Hepatocyte (in vitro differentiated cells): ENCODE data around the gene SLC36A3.

Experiments
- EZH2 ChIP-seq: fragments of 200-600 bp; sonication (generic); IDR thresholded peaks from 2 replicates; pipeline ENCODE4 v1.6.1; 2016; ENCODE audit warnings: antibody characterized with exemption, mild to moderate bottlenecking, borderline replicate concordance
- TF ChIP-seq, protein P1 (sequence below): fragments of 200-600 bp; sonication (generic); IDR thresholded peaks from 2 replicates; pipeline ENCODE4 v1.5.1; 2016; ENCODE audit warnings: antibody characterized with exemption, mild to moderate bottlenecking; ENCODE audit not compliant: poor library complexity

DNA sequence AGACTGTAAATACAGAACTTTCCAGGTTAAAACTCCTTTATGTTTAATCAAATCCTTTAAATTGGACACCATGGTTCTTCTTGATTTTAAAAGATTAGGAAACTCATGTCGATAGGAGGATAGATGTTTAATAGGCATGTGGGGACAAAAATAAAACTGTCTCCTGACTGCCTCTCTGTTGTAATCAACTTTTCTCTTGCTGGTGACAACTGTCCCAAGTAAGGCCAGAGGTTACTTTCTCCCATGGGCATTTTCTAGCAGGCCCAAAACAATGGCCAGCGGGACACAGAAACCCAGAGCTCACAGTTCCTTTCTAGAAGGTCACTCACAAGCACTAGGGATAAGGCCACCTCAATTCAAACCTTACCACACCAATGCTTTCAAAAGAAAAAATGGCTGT lies 29.3 kb upstream of the SLC36A3 start:
- TF ChIP-seq, protein P1, sequence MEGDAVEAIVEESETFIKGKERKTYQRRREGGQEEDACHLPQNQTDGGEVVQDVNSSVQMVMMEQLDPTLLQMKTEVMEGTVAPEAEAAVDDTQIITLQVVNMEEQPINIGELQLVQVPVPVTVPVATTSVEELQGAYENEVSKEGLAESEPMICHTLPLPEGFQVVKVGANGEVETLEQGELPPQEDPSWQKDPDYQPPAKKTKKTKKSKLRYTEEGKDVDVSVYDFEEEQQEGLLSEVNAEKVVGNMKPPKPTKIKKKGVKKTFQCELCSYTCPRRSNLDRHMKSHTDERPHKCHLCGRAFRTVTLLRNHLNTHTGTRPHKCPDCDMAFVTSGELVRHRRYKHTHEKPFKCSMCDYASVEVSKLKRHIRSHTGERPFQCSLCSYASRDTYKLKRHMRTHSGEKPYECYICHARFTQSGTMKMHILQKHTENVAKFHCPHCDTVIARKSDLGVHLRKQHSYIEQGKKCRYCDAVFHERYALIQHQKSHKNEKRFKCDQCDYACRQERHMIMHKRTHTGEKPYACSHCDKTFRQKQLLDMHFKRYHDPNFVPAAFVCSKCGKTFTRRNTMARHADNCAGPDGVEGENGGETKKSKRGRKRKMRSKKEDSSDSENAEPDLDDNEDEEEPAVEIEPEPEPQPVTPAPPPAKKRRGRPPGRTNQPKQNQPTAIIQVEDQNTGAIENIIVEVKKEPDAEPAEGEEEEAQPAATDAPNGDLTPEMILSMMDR, result no peak
- TF ChIP-seq EZH2, result no peak
